Spinal cord (tissue), 10 donors: ENCODE data around the gene CD8B. TPM values are rescaled to one million over a fixed set of nuclear protein-coding genes. Genes with fewer than 3 reads are reported as not detected.

Experiments
- DNase-seq, 6 donors: peaks; one replicate each; pipeline versions ENCODE4 v3.0.0 to v3.0.0-alpha.2; 2013 to 2015; ENCODE audit warnings: low spot score in 6 of 6, low read depth in 4 of 6
- H3K27ac ChIP-seq: one replicate; pipeline ENCODE4 v1.5.1; 2013; ENCODE audit warnings: low read depth, low read length, control low read depth
- H3K27me3 ChIP-seq: one replicate; pipeline ENCODE4 v1.6.1; 2013; ENCODE audit warnings: low read length; ENCODE audit not compliant: control insufficient read depth, insufficient read depth
- H3K36me3 ChIP-seq: one replicate; pipeline ENCODE4 v1.6.1; 2013; ENCODE audit warnings: low read length; ENCODE audit not compliant: control insufficient read depth, insufficient read depth
- H3K4me1 ChIP-seq: one replicate; pipeline ENCODE4 v1.6.1; 2013; ENCODE audit warnings: low read length; ENCODE audit not compliant: control insufficient read depth, insufficient read depth
- H3K4me3 ChIP-seq: one replicate; pipeline ENCODE4 v1.5.1; 2013; ENCODE audit warnings: low read depth, low read length, control low read depth
- H3K9me3 ChIP-seq: one replicate; pipeline ENCODE4 v1.6.1; 2013; ENCODE audit warnings: low read length; ENCODE audit not compliant: control insufficient read depth, insufficient read depth
- WGBS: methylation state at CpG from one replicate; pipeline ENCODE4 v1.1.5; 2013; ENCODE audit warnings: missing lambda C conversion rate; ENCODE audit not compliant: insufficient coverage; 5-methylcytosine and 5-hydroxymethylcytosine counted together
- polyA plus RNA-seq, 2 donors: library from polyadenylated mRNA; unstranded; fragments of 120-200 nt; gene quantifications; one replicate each; pipeline ENCODE4 v1.2.1, GENCODE V29; 2013; ENCODE audit not compliant: insufficient read length in 2 of 2
- total RNA-seq, 2 donors: library from RNA; depleted of rRNA in 1 of 2; stranded (reverse); fragments of 120-200 nt in 1 of 2; fragments of >200 nt in 1 of 2; gene quantifications; one replicate each; pipeline versions ENCODE4 v1.2.3 to v1.2.4, GENCODE V29; 2013 to 2014
- donor health status: healthy.

CD8B gene
- total and polyA plus RNA-seq, 4 donors, result 1.5 to 3.5 (median 2.5) TPM

GRCh38 chr2:86790134-86790675 lies 71.5 kb downstream of the CD8B start:
- Histone ChIP-seq H3K27me3 (peaks cover 74% of the 10 kb centered on the region), H3K36me3 (no peaks in the 10 kb centered on the region), H3K4me3 (no peak overlapping the region), H3K4me1 (peaks cover 39% of the 10 kb centered on the region), H3K27ac (no peak overlapping the region), H3K9me3 (no peaks in the 10 kb centered on the region)
- 4% methylated on average over 40 of the region's 40 CpGs for whole genome bisulfite sequencing
- DNase-seq, result no peak

GRCh38 chr2:86789687-86790133 lies 72.0 kb downstream of the CD8B start:
- no peak overlapping the region for H3K4me3 ChIP-seq
- H3K9me3 ChIP-seq, result no peaks in the 10 kb centered on the region
- DNase-seq, result peak in 1 of 6 donors; percentile 9
- peaks cover 39% of the 10 kb centered on the region for H3K4me1 ChIP-seq
- H3K27me3 ChIP-seq, result peaks cover 72% of the 10 kb centered on the region
- WGBS, result 9% methylated on average over 40 of the region's 40 CpGs
- H3K36me3 ChIP-seq, result no peaks in the 10 kb centered on the region
- H3K27ac ChIP-seq, result no peak overlapping the region

- DNase-seq, result peak in 2 of 6 donors; percentile 55 to 61
- Histone ChIP-seq H3K4me3 (no peak overlapping the region), H3K9me3 (no peaks in the 10 kb centered on the region), H3K4me1 (peaks cover 39% of the 10 kb centered on the region), H3K27me3 (peaks cover 66% of the 10 kb centered on the region), H3K36me3 (no peaks in the 10 kb centered on the region), H3K27ac (no peak overlapping the region)
- 2% methylated on average over 63 of the region's 64 CpGs for WGBS
Observed at GRCh38 chr2:86788881-86789686, 72.6 kb downstream of the CD8B start.

GRCh38 chr2:86788165-86788564 lies 73.5 kb downstream of the CD8B start:
- Histone ChIP-seq H3K4me3 (no peak overlapping the region), H3K27me3 (peaks cover 58% of the 10 kb centered on the region), H3K27ac (no peak overlapping the region)

GRCh38 chr2:86787736-86788135 lies 74.0 kb downstream of the CD8B start:
- Histone ChIP-seq H3K4me3 (no peak overlapping the region), H3K36me3 (no peaks in the 10 kb centered on the region), H3K4me1 (peaks cover 39% of the 10 kb centered on the region), H3K27me3 (peaks cover 57% of the 10 kb centered on the region), H3K27ac (no peak overlapping the region), H3K9me3 (no peaks in the 10 kb centered on the region)
- WGBS, result 30% methylated on average over 2 of the region's 2 CpGs
- peak in 5 of 6 donors; percentile 53 to 89 (median 67) for DNase-seq

More at GRCh38 chr2:86788165-86788564, 73.5 kb downstream of the CD8B start:
- WGBS, result 49% methylated on average over 5 of the region's 7 CpGs
- H3K36me3 ChIP-seq, result no peaks in the 10 kb centered on the region
- H3K9me3 ChIP-seq, result no peaks in the 10 kb centered on the region
- DNase-seq, result peak in 3 of 6 donors; percentile 46 to 83 (median 54)
- H3K4me1 ChIP-seq, result peaks cover 39% of the 10 kb centered on the region

- 75% methylated on average over 6 of the region's 10 CpGs for WGBS
- Histone ChIP-seq H3K27ac (no peak overlapping the region), H3K27me3 (peaks cover 41% of the 10 kb centered on the region), H3K36me3 (no peaks in the 10 kb centered on the region), H3K4me3 (no peak overlapping the region), H3K4me1 (peaks cover 33% of the 10 kb centered on the region), H3K9me3 (no peaks in the 10 kb centered on the region)
- DNase-seq, result no peak
Observed at GRCh38 chr2:86786001-86786536, 75.6 kb downstream of the CD8B start.

GRCh38 chr2:86785456-86785855 lies 76.2 kb downstream of the CD8B start:
- H3K4me1 ChIP-seq, result peaks cover 28% of the 10 kb centered on the region
- no peak for DNase-seq
- 94% methylated on average over 2 of the region's 9 CpGs for WGBS
- H3K36me3 ChIP-seq, result no peaks in the 10 kb centered on the region
- no peak overlapping the region for H3K27ac ChIP-seq
- no peaks in the 10 kb centered on the region for H3K9me3 ChIP-seq
- H3K27me3 ChIP-seq, result peaks cover 35% of the 10 kb centered on the region
- no peak overlapping the region for H3K4me3 ChIP-seq

GRCh38 chr2:86783615-86784339 lies 77.9 kb downstream of the CD8B start:
- no peak overlapping the region for H3K27ac ChIP-seq
- peaks cover 18% of the 10 kb centered on the region for H3K27me3 ChIP-seq
- H3K9me3 ChIP-seq, result no peaks in the 10 kb centered on the region
- WGBS, result 92% methylated on average over 2 of the region's 8 CpGs
- H3K4me3 ChIP-seq, result no peak overlapping the region
- H3K4me1 ChIP-seq, result peaks cover 12% of the 10 kb centered on the region
- no peak for DNase-seq
- no peaks in the 10 kb centered on the region for H3K36me3 ChIP-seq

GRCh38 chr2:86782748-86783147 lies 78.9 kb downstream of the CD8B start:
- peaks cover 10% of the 10 kb centered on the region for H3K27me3 ChIP-seq
- no peaks in the 10 kb centered on the region for H3K9me3 ChIP-seq
- WGBS, result 91% methylated on average over 6 of the region's 7 CpGs

More at GRCh38 chr2:86782748-86783147, 78.9 kb downstream of the CD8B start:
- Histone ChIP-seq H3K36me3 (no peaks in the 10 kb centered on the region), H3K27ac (no peak overlapping the region), H3K4me1 (peaks cover 5% of the 10 kb centered on the region), H3K4me3 (no peak overlapping the region)
- DNase-seq, result no peak
